IMR-90 (cell line): Measurements from ENCODE around the gene FKBP10. TPM values are rescaled to one million over a fixed set of nuclear protein-coding genes. Genes with fewer than 3 reads are reported as not detected.

Experiments
- ATAC-seq: fragments of 200-7000 bp; cut with Tn5 transposase; 2 replicates; pipeline ENCODE4 v1.9.1; 2020; ENCODE audit warnings: low read depth, mild to moderate bottlenecking, moderate library complexity
- BruUV-seq: library from RNA; stranded (reverse); fragments of 400-500 nt; replicated peaks from 2 replicates; lab custom pipeline; 2021; lab: Mats Ljungman, UMichigan
- CTCF ChIA-PET: fragments of 300-600 bp; formaldehyde crosslinking; extraction: SDS; loops from one replicate; lab custom pipeline; 2021; ENCODE audit warnings: antibody characterized with exemption; lab: Yijun Ruan, JAX
- POLR2A ChIA-PET: fragments of 300-600 bp; sonication (Branson Sonifier 250); formaldehyde crosslinking; loops from one replicate; lab custom pipeline; 2022; ENCODE audit warnings: antibody characterized with exemption; ENCODE audit not compliant: unreplicated experiment; lab: Charles Lee
- DNase-seq: peaks from one replicate; pipeline ENCODE4 v3.0.0; 2013
- H2AFZ ChIP-seq: replicated peaks from 2 replicates; pipeline ENCODE3; 2013; ENCODE audit warnings: low read length, mild to moderate bottlenecking; ENCODE audit not compliant: poor library complexity
- H2AK5ac ChIP-seq: 2 replicates; pipeline ENCODE4 v1.6.1; 2013; ENCODE audit warnings: low read depth, low read length, inconsistent platforms
- H2AK9ac ChIP-seq: replicated peaks from 2 replicates; pipeline ENCODE3; 2013; ENCODE audit warnings: mild to moderate bottlenecking, low read depth, low read length, moderate library complexity; ENCODE audit not compliant: poor library complexity
- H2BK120ac ChIP-seq: 2 replicates; pipeline ENCODE4 v1.6.1; 2013; ENCODE audit warnings: low read depth, low read length, inconsistent platforms
- H2BK15ac ChIP-seq: 3 replicates; pipeline ENCODE4 v1.6.1; 2013; ENCODE audit warnings: low read depth, low read length, inconsistent platforms
- H2BK20ac ChIP-seq: 2 replicates; pipeline ENCODE4 v1.6.1; 2013; ENCODE audit warnings: low read depth, mild to moderate bottlenecking, inconsistent platforms, low read length, moderate library complexity
- H2BK5ac ChIP-seq: 2 replicates; pipeline ENCODE4 v1.6.1; 2013; ENCODE audit warnings: mild to moderate bottlenecking, low read depth, low read length, inconsistent platforms; ENCODE audit not compliant: poor library complexity, severe bottlenecking
- H3K14ac ChIP-seq: replicated peaks from 2 replicates; pipeline ENCODE4 v1.6.1; 2013; ENCODE audit warnings: low read depth, low read length, inconsistent platforms
- H3K18ac ChIP-seq: 2 replicates; pipeline ENCODE4 v1.6.1; 2013; ENCODE audit warnings: low read depth, low read length, control low read depth
- H3K23ac ChIP-seq: 2 replicates; pipeline ENCODE4 v1.6.1; 2013; ENCODE audit warnings: low read depth, low read length, inconsistent platforms
- H3K27ac ChIP-seq: 2 replicates; pipeline ENCODE4 v1.5.1; 2013; ENCODE audit warnings: mild to moderate bottlenecking, control low read depth, low read length; ENCODE audit not compliant: insufficient read depth
- H3K27me3 ChIP-seq: 2 replicates; pipeline ENCODE4 v1.6.1; 2013; ENCODE audit warnings: low read length; ENCODE audit not compliant: control insufficient read depth, insufficient read depth
- H3K36me3 ChIP-seq: 2 replicates; pipeline ENCODE4 v1.6.1; 2013; ENCODE audit warnings: low read length, mixed read lengths; ENCODE audit not compliant: control insufficient read depth, insufficient read depth
- H3K4ac ChIP-seq: 2 replicates; pipeline ENCODE4 v1.6.1; 2013; ENCODE audit warnings: low read depth, low read length, inconsistent platforms
- H3K4me1 ChIP-seq: 2 replicates; pipeline ENCODE4 v1.6.1; 2013; ENCODE audit warnings: low read length, mixed read lengths; ENCODE audit not compliant: control insufficient read depth, insufficient read depth
- H3K4me2 ChIP-seq: 2 replicates; pipeline ENCODE4 v1.6.1; 2013; ENCODE audit warnings: low read depth, mild to moderate bottlenecking, control low read depth, low read length, moderate library complexity
- H3K4me3 ChIP-seq: 2 replicates; pipeline ENCODE4 v1.5.1; 2013; ENCODE audit warnings: low read depth, mild to moderate bottlenecking, control low read depth, low read length, moderate library complexity; ENCODE audit not compliant: insufficient read depth
- H3K56ac ChIP-seq: 2 replicates; pipeline ENCODE4 v1.6.1; 2013; ENCODE audit warnings: low read length, inconsistent platforms; ENCODE audit not compliant: insufficient read depth; ENCODE audit errors: extremely low read depth
- H3K79me1 ChIP-seq, 2 experiments: 2 replicates each; pipeline ENCODE4 v1.6.1; 2013; ENCODE audit warnings: low read length in 2 of 2, inconsistent platforms in 1 of 2, low read depth in 1 of 2
- H3K9ac ChIP-seq: 2 replicates; pipeline ENCODE4 v1.6.1; 2013; ENCODE audit warnings: low read depth, low read length, control low read depth
- H3K9me1 ChIP-seq: 2 replicates; pipeline ENCODE4 v1.6.1; 2013; ENCODE audit warnings: low read length, inconsistent platforms; ENCODE audit not compliant: insufficient read depth
- H3K9me3 ChIP-seq: 2 replicates; pipeline ENCODE4 v1.6.1; 2013; ENCODE audit warnings: low read length; ENCODE audit not compliant: control insufficient read depth, insufficient read depth
- H4K20me1 ChIP-seq: 2 replicates; pipeline ENCODE4 v1.6.1; 2013; ENCODE audit warnings: low read length, inconsistent platforms; ENCODE audit not compliant: insufficient read depth
- H4K5ac ChIP-seq: 2 replicates; pipeline ENCODE4 v1.6.1; 2013; ENCODE audit warnings: mild to moderate bottlenecking, low read depth, low read length, control low read depth
- H4K8ac ChIP-seq, 2 experiments: 2 replicates each; pipeline ENCODE4 v1.6.1; 2013; ENCODE audit warnings: low read depth in 2 of 2, low read length in 2 of 2, control low read depth in 1 of 2, inconsistent platforms in 1 of 2
- H4K91ac ChIP-seq: 2 replicates; pipeline ENCODE4 v1.6.1; 2013; ENCODE audit warnings: low read depth, low read length, inconsistent platforms; ENCODE audit not compliant: insufficient read depth
- BHLHE40 ChIP-seq: fragments of 150-350 bp; IDR thresholded peaks from 2 replicates; pipeline ENCODE4 v1.6.1; 2016; ENCODE audit warnings: mild to moderate bottlenecking, low read depth, low read length
- CEBPB ChIP-seq: IDR thresholded peaks from 2 replicates; pipeline ENCODE4 v1.6.1; 2012; ENCODE audit warnings: low read depth, low read length, improper control_type of control experiment
- CHD1 ChIP-seq: IDR thresholded peaks from 2 replicates; pipeline ENCODE4 v1.6.1; 2012; ENCODE audit warnings: low read depth, low read length, improper control_type of control experiment
- FOS ChIP-seq: fragments of 150-350 bp; IDR thresholded peaks from 2 replicates; pipeline ENCODE4 v1.6.1; 2016; ENCODE audit warnings: low read depth, low read length
- MAFK ChIP-seq: IDR thresholded peaks from 2 replicates; pipeline ENCODE4 v1.6.1; 2012; ENCODE audit warnings: low read depth, low read length, improper control_type of control experiment
- MAZ ChIP-seq: IDR thresholded peaks from 2 replicates; pipeline ENCODE4 v1.6.1; 2012; ENCODE audit warnings: low read depth, mild to moderate bottlenecking, low read length, improper control_type of control experiment, moderate library complexity, borderline replicate concordance
- MXI1 ChIP-seq: IDR thresholded peaks from 2 replicates; pipeline ENCODE4 v1.6.1; 2012; ENCODE audit warnings: low read depth, mild to moderate bottlenecking, low read length, moderate library complexity, borderline replicate concordance
- NFE2L2 ChIP-seq: fragments of 150-350 bp; IDR thresholded peaks from 2 replicates; pipeline ENCODE4 v1.6.1; 2016; ENCODE audit warnings: low read depth, mild to moderate bottlenecking, low read length
- POLR2A ChIP-seq: IDR thresholded peaks from 2 replicates; pipeline ENCODE4 v1.6.1; 2012; ENCODE audit warnings: mild to moderate bottlenecking, low read depth, low read length
- RAD21 ChIP-seq: IDR thresholded peaks from 2 replicates; pipeline ENCODE4 v1.6.1; 2012; ENCODE audit warnings: low read length, improper control_type of control experiment
- RCOR1 ChIP-seq: IDR thresholded peaks from 2 replicates; pipeline ENCODE4 v1.6.1; 2012; ENCODE audit warnings: mild to moderate bottlenecking, low read length, improper control_type of control experiment; ENCODE audit not compliant: insufficient replicate concordance
- RFX5 ChIP-seq: IDR thresholded peaks from 2 replicates; pipeline ENCODE4 v1.8.0; 2012; ENCODE audit warnings: low read depth, mild to moderate bottlenecking, low read length, moderate library complexity
- SMC3 ChIP-seq: fragments of 150-350 bp; IDR thresholded peaks from 2 replicates; pipeline ENCODE4 v1.6.1; 2016; ENCODE audit warnings: low read depth, mild to moderate bottlenecking, antibody characterized with exemption, low read length, moderate library complexity
- dilution Hi-C: fragments of 300-500 bp; cut with HindIII; formaldehyde crosslinking; loops from one replicate; pipeline ENCODE4 v1.14.3; 2018; ENCODE audit warnings: low sequenced_read_pairs; ENCODE audit not compliant: unreplicated experiment
- in situ Hi-C: fragments of 300-500 bp; cut with MboI; formaldehyde crosslinking; loops from 3 replicates; pipeline ENCODE4 v1.14.3; 2019; ENCODE audit warnings: low sequenced_read_pairs, inconsistent platforms, mixed read lengths
- intact Hi-C: fragments of 100-400 bp; cut with micrococcal nuclease; formaldehyde crosslinking; loops from 2 replicates; pipeline ENCODE4 v1.10.0; 2022
- polyA plus RNA-seq, 3 experiments: library from polyadenylated mRNA; depleted of rRNA; stranded (reverse); fragments of >200 nt; gene quantifications; 2 replicates each; pipeline ENCODE4 v1.2.3, GENCODE V29; 2012; ENCODE audit warnings: low replicate concordance in 1 of 3
- total RNA-seq: library from RNA; depleted of rRNA; stranded (reverse); fragments of >200 nt; gene quantifications from 2 replicates; pipeline ENCODE4 v1.2.3, GENCODE V29; 2012
- TF ChIP-seq, protein P1 (sequence below): fragments of 150-350 bp; IDR thresholded peaks from 2 replicates; pipeline ENCODE4 v1.6.1; 2016; ENCODE audit warnings: low read depth, mild to moderate bottlenecking, low read length, moderate library complexity, borderline replicate concordance
- TF ChIP-seq, protein P2 (sequence below): conservative IDR thresholded peaks from 2 replicates; pipeline ENCODE4 v1.5.1; 2012; ENCODE audit warnings: mild to moderate bottlenecking, low read depth, low read length, improper control_type of control experiment
- TF ChIP-seq, protein P3 (sequence below): fragments of 150-350 bp; IDR thresholded peaks from 2 replicates; pipeline ENCODE4 v1.6.1; 2017; ENCODE audit warnings: mild to moderate bottlenecking, antibody characterized with exemption, low read length, low read depth

Gene FKBP10
- total and polyA plus RNA-seq, 2 of the 4 experiments (the other 2 are of a cell fraction) = 170 to 984 TPM

DNA sequence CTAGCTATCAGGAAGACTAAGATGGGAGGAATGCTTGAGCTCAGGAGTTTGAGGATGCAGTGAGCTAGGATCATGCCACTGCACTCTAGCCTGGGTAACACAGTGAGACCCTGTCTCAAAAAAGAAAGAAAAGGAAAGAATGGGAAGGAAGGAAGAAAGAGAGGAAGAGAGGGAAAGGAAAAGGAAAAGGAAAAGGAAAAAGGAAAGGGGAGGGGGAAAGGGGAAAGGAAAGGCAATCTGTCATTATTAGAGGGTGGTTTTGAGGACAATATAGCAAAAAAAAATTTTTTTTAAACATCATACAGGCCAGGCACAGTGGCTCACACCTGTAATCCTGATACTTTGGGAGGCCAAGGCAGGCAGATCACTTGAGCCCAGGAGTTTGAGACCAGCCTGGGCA lies 46.7 kb upstream of the FKBP10 start:
- no peak overlapping the region for H3K4ac ChIP-seq
- H2BK20ac ChIP-seq = no peak overlapping the region
- intact Hi-C loops (no loop called here), in situ Hi-C loops (no loop called here), dilution Hi-C loops (no loop called here)
- H3K14ac ChIP-seq = no peak overlapping the region
- H4K5ac ChIP-seq = no peak overlapping the region
- H3K18ac ChIP-seq = no peak overlapping the region
- 0 out of 2 replicates have a peak, but pooled peaks cover 7% of the 10 kb centered on the region for H3K9me1 ChIP-seq
- H4K20me1 ChIP-seq = no peaks in the 10 kb centered on the region; the same call in 1 of the 2 replicates
- no peak for TF ChIP-seq MXI1
- no peak for TF ChIP-seq FOS
- TF ChIP-seq MAFK = no peak
- TF ChIP-seq POLR2A = no peak
- no peak for TF ChIP-seq MAZ
- TF ChIP-seq SMC3 = no peak
- no peak for TF ChIP-seq RAD21
- TF ChIP-seq BHLHE40 = no peak
- TF ChIP-seq, protein P1, sequence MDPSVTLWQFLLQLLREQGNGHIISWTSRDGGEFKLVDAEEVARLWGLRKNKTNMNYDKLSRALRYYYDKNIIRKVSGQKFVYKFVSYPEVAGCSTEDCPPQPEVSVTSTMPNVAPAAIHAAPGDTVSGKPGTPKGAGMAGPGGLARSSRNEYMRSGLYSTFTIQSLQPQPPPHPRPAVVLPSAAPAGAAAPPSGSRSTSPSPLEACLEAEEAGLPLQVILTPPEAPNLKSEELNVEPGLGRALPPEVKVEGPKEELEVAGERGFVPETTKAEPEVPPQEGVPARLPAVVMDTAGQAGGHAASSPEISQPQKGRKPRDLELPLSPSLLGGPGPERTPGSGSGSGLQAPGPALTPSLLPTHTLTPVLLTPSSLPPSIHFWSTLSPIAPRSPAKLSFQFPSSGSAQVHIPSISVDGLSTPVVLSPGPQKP = no peak
- TF ChIP-seq CHD1 = no peak
- TF ChIP-seq, protein P2, sequence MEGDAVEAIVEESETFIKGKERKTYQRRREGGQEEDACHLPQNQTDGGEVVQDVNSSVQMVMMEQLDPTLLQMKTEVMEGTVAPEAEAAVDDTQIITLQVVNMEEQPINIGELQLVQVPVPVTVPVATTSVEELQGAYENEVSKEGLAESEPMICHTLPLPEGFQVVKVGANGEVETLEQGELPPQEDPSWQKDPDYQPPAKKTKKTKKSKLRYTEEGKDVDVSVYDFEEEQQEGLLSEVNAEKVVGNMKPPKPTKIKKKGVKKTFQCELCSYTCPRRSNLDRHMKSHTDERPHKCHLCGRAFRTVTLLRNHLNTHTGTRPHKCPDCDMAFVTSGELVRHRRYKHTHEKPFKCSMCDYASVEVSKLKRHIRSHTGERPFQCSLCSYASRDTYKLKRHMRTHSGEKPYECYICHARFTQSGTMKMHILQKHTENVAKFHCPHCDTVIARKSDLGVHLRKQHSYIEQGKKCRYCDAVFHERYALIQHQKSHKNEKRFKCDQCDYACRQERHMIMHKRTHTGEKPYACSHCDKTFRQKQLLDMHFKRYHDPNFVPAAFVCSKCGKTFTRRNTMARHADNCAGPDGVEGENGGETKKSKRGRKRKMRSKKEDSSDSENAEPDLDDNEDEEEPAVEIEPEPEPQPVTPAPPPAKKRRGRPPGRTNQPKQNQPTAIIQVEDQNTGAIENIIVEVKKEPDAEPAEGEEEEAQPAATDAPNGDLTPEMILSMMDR = no peak
- TF ChIP-seq NFE2L2 = no peak
- TF ChIP-seq, protein P3, sequence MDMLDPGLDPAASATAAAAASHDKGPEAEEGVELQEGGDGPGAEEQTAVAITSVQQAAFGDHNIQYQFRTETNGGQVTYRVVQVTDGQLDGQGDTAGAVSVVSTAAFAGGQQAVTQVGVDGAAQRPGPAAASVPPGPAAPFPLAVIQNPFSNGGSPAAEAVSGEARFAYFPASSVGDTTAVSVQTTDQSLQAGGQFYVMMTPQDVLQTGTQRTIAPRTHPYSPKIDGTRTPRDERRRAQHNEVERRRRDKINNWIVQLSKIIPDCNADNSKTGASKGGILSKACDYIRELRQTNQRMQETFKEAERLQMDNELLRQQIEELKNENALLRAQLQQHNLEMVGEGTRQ = no peak
- no peak for TF ChIP-seq RCOR1
- no peak for TF ChIP-seq CEBPB
- TF ChIP-seq RFX5 = no peak
- no peak overlapping the region for H2BK120ac ChIP-seq
- DNase-seq (no peak), ATAC-seq (no peak)
- BruUV-seq = no TSS peak
- H3K79me1 ChIP-seq = no peaks in the 10 kb centered on the region
- no peak overlapping the region for H2AK9ac ChIP-seq
- no peaks in the 10 kb centered on the region for H3K4me1 ChIP-seq
- H4K8ac ChIP-seq = no peak overlapping the region
- H4K91ac ChIP-seq = no peak overlapping the region
- no peak overlapping the region for H3K9ac ChIP-seq
- H3K4me3 ChIP-seq = no peak overlapping the region
- no peaks in the 10 kb centered on the region for H3K9me3 ChIP-seq
- H3K36me3 ChIP-seq = peaks cover 77% of the 10 kb centered on the region
- H3K4me2 ChIP-seq = no peak overlapping the region
- H3K27ac ChIP-seq = no peak overlapping the region
- no peaks in the 10 kb centered on the region for H3K27me3 ChIP-seq
- H2BK5ac ChIP-seq = no peak overlapping the region
- no peak overlapping the region for H2AFZ ChIP-seq
- POLR2A ChIA-PET = no interaction called here
- H3K56ac ChIP-seq = no peak overlapping the region
- no peak overlapping the region for H3K23ac ChIP-seq
- CTCF ChIA-PET = no interaction called here
- H2BK15ac ChIP-seq = no peak overlapping the region
- H2AK5ac ChIP-seq = no peak overlapping the region
